NCI-H69 (cell line): ENCODE measurements around the gene PPP1R16B.
"Not testable (repeated sequence)": the region's sequence is repeated elsewhere in the genome, so short reads cannot be mapped to it uniquely, and the experiment has no call there.

Source experiments
- DNase-seq: peaks from one replicate; lab custom pipeline; 2025; lab: John Stamatoyannopoulos, UW

Gene PPP1R16B

DNA sequence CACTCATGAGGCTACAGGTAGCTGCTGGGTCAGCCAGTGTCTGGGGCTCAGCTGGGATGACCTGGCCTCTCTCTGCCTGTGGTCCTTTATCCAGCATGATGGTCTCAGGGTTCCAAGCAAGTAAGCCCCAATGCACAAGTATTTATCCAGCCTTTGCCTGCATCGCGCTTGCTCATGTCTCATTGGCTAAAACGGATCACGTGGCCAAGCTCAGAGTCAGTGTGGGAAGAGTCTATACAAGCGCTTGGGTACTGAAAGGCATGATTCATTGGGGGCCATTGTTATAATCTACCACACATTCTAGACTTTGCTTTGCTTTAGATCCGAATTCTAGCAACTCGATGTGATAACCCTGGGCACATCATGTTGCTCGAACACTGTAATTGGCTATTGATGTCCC is 48.3 kb downstream of the PPP1R16B start:
- no peak for DNase-seq

- DNase-seq, result no peak
These were observed 49.2 kb downstream of the PPP1R16B start for GRCh38 chr20:38854654-38855066.

- no peak for DNase-seq
These were observed 49.9 kb downstream of the PPP1R16B start for GRCh38 chr20:38855356-38855755.

GRCh38 chr20:38856570-38856969 is 51.1 kb downstream of the PPP1R16B start:
- no peak for DNase-seq

GRCh38 chr20:38857703-38858102 is 52.2 kb downstream of the PPP1R16B start:
- DNase-seq, result no peak

DNA sequence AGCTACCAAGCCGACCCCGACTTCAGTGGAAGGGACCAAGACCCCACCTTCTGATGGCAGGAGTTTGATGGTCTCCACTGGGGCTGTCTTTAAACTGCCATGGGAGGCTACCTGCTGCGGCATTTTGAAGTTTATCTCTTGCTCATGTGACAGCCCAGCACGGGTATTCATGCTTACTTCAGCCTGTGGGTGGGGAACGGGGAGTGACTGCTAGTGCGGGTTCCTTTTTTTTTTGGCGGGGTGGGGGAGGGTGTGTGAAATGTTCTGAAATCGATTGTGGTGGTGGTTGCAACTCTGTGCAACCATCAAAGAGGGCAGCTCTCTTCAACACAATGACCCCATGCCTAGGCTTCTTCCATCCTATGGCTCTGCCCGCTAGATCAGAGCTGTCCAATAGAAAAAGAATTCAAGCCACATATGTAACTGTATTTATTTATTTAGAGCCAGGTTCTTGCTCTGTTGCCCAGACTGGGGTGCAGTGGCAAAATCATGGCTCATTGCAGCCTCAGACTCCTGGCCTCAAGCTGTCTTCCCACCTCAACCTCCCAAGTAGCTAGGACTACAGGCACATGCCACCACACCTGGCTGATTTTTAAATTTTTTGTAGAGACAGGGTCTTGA is 53.7 kb downstream of the PPP1R16B start:
- no peak for DNase-seq

- not testable (repeated sequence) for DNase-seq
These were observed 54.4 kb downstream of the PPP1R16B start for GRCh38 chr20:38859857-38860256.

GRCh38 chr20:38861071-38861401 is 55.5 kb downstream of the PPP1R16B start:
- no peak for DNase-seq

GRCh38 chr20:38862226-38862625 is 56.7 kb downstream of the PPP1R16B start:
- DNase-seq, result no peak

DNA sequence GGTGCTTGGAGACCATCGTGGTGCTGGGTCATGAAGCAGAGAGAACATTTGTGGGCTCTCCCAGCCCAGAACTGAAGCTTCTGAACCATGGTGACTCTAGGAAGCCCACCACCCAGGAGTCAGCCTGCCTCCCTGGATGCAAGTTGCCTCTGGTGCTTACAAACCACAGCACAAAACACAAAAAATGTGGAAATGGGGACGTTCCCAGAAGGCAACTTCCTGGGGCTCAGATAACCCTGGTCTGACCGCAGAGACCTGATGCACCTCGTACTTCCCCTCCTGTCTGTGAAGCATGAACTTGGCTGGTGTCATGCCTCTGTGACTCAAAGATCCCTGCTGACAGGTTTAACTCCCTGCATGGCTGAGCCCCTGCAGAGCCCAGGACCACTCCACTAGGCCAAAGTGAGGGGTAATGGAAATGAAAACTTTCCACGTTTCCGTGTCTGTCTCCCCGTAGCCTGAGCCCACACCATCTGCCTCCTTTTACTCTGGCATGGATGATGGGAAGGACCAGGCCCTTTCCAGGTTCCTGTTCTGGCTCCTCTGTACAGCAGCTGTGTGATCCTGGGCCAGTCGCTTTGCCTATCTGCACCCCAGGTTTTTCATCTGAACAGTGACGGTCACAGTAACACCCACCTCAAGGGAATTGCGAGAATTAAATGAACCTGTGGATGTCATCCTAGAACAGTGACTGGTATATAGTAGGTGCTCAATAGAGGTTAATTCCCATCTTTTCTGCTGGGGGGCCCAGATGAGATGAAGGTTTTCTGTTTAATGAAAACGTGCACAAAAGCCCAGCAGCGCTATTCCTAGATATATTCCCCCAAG is 57.7 kb downstream of the PPP1R16B start:
- no peak for DNase-seq

DNA sequence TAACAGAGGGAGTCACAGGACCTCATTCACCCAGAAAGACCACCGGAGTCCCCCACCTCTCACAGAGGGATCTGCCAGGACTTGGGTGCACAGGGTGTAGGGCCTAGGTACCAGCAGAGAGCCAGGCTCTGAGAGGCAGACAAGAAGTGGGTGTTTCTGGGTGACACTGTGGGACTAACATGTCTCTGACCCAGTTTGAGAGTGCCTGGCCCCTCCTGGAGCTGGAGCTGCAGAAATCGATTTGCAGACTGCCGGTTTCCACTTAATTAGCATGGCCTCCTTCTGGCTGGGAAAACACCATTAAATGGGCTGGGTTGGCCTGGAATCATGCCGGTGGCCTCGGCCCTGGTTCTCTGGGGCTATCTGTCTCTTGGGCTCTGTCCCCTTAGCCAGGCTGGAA is 59.2 kb downstream of the PPP1R16B start:
- peak; percentile 11 for DNase-seq

GRCh38 chr20:38866265-38867061 is 61.0 kb downstream of the PPP1R16B start:
- no peak for DNase-seq

DNA sequence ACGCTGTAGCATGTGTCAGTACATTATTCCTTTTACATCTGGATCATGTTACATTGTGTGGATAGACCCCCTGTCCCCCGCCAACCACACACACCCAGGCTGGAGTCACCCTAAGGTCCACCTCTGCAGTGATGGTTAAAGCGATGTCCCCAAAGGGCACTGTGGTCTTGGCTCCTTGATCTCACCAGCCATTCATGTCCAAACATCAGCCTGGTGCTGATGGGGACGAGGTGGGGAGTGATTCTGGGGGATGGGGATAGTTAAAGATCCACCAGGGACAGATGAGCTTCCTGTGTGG is 61.5 kb downstream of the PPP1R16B start:
- DNase-seq, result no peak

DNA sequence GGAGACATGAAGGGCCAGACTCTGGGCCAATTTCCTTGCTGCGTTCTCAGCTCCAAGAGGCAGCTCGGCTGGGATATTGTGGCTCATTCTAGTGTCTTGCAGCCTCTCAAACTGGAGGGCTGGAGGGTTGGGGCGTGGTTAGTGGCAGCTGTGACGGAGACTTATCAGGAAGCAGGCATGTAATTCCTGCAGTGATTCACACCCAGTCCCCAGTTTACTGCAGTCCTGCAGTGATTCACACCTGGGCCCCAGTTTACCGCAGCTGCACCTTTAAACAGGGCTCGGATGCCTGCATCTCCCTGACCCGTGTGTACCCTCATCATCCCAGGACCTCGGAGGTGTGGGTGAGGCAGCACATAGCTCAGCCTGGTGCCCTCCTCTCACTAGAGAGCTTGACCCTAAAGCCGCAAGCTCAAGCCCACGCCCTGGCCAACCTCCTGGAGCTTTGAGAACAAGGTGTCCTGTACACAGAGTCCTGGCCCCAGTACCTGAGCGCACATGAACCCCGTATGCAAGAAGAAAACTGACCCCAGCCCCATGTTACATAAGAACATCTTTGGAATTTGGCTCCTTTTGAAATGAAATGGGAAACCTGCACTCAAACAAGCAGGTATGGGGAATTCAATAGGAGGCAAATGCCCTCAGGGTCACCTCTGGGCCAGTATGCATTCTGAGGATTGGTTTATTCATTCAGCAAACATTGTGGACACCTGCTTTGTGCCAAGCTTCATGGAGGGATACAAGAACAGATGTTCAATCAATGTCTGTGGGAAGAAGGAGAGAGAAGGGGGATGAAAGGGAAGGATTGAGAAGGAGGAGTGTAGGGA is 65.4 kb downstream of the PPP1R16B start:
- DNase-seq, result peak; percentile 85

GRCh38 chr20:38871560-38871953 is 66.1 kb downstream of the PPP1R16B start:
- DNase-seq, result no peak

DNA sequence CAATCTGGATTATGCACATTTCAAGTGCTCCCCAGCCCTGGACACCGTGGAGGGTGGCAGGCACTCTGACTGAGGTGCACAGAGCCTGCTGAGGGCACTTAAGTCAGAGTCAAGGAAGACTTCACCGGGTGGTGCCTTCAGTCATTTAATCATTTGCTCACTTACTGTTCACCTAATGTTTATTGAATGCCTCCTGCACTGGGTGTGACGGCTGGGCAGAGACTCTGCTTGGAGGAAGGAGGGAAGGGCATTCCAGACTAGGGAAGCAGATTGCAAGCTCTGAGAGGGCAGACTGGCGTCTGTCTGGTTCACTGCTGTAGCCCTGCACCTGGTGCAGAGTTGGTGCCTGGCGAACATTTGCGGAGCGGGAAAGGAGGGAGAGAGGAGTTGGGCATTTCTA is 66.5 kb downstream of the PPP1R16B start:
- DNase-seq, result peak; percentile 63

- no peak for DNase-seq
These were observed 67.1 kb downstream of the PPP1R16B start for GRCh38 chr20:38872491-38873049.

- DNase-seq, result no peak
These were observed 67.6 kb downstream of the PPP1R16B start for GRCh38 chr20:38873050-38873581.

GRCh38 chr20:38874460-38875174 is 69.1 kb downstream of the PPP1R16B start:
- DNase-seq, result no peak

- no peak for DNase-seq
These were observed 69.9 kb downstream of the PPP1R16B start for GRCh38 chr20:38875175-38875993.
